Measurements from ENCODE around the gene IFI30.
"Not testable (repeated sequence)": the region's sequence is repeated elsewhere in the genome, so short reads cannot be mapped to it uniquely, and the experiment has no call there.

IFI30 gene

DNA sequence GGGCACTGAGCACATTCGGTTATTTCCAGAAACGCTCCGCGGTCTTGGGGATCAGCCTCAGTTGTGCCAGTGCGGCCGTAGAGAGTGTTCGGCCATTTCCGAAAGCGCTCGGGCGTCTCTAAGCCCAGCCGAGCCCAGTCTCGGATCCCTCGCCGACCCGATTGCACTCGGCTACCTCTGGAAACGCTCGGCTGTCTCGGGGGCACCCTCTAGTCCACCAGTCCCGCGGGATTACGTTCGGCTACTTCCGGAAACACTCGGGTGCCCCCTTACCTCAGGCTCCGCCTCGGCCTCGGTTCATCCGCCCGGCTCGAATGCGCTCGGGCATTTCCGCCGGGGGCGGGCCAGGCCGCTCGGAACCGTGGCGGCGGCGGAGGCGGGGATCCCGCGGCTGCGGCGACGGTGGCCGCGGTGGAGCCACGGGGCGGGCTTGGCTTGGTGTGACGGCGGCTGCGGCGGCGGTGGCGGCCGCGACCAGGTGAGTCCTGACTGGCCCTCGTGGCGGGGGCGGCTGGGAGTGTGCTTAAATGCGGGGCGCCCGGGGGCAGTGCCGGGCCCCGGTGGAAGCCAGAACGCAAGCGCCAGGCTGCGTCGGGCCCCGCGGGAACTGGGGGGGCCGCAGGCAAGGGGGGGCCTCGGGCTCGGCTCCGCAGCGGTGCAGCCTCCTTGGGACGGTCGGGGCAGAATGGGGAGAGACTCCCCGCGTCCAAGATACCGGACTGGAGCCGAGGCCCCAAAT, 20.6 kb upstream of the IFI30 start, which contains the start of gene PIK3R2:
Gene PIK3R2, plus strand, starts transcription at position 347 of the 739 bp plus-strand sequence. CDS start 2,717 bp downstream, outside the sequence.
- peak; percentile 100 for DNase-seq

- DNase-seq = no peak
These were observed 20.0 kb upstream of the IFI30 start for GRCh38 chr19:18153556-18154134.

DNA sequence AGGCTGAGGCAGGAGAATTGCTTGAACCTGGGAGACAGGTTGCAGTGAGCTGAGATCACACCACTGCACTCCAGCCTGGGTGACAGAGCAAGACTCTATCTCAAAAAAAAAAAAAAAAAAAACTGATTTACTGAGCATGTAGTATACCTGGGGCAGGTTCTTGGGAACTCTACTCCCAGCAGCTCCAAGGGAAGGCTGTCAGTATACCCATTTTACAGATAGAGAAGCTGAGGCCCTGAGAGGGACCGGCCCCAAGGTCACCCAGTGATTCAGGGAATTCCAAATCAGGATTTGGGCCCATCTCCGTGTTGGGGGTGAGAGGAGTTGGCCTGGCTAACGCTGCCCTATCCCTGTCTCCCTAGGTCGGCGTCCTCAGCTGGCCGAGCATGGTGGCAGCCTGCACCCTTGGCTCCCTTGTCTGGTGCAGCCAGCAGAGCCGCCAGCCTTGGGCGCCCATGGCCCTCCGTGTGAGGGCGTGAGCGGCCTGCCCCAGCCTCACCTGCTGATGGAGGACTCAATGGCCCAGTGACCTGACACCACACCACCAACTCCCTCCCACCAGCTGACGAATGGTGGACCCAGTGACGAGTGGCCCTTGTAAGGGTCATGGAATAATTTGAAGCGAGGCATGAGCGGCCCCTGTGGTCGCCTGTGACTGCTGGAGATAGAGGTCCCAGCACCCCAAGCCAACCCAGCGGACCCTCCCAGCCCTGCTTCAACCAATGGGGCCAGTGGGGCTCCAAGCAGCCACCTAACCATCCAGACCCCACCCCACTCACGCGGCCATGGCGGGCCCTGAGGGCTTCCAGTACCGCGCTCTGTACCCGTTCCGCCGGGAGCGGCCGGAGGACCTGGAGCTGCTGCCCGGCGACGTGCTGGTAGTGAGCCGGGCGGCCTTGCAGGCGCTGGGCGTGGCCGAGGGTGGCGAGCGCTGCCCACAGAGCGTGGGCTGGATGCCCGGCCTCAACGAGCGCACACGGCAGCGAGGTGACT, 18.2 kb upstream of the IFI30 start:
- no peak for DNase-seq

GRCh38 chr19:18156268-18156667, 17.3 kb upstream of the IFI30 start:
- no peak for DNase-seq

GRCh38 chr19:18156841-18157464, 16.7 kb upstream of the IFI30 start:
- no peak for DNase-seq

DNA sequence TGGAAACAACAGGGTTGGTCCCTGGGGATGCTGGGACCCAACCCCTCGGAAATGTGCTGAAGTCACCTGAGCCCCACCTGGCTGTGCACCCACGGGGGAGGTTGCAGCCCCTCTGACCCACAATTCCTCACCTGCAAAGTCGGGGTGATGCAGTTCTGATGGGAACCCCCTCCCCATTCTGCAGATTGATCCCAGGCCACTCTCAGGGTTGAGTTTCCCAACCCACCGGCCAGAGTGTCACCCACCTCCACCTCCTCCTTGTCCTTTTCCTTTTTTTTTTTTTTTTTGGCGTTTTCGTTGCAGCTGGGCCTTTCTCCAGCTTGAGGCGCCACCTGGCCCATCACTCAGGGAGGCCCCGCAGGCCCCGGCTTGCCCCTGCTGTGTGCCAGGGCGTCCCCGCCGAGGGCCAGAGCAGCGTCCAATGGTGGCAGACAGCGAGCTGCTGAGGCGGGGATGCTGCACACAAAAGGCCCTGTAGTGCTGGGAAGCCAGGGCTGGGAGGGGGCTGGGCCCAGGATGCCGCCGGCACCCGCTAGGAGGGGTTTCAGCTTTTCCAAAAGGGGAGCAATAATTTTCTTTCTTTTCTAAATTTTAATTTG, 16.0 kb upstream of the IFI30 start:
- DNase-seq = no peak

DNA sequence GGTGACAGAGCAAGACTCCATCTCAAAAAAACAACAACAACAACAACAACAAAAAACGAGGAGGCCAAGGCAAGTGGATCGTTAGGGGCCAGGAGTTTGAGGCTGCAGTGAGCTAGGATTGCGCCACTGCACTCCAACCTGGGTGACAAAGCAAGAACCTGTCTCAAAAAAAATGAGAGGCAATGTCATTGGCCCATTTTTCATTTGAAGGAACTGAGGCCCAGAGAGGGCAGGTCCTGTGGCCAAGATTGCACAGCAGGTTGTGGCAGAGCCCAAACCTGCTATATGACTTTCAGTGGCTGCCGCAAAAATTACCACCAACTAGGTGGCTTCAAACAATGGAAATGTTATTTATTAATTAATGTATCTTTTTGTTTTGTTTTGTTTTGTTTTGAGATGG, 15.1 kb upstream of the IFI30 start:
- DNase-seq = no peak

DNA sequence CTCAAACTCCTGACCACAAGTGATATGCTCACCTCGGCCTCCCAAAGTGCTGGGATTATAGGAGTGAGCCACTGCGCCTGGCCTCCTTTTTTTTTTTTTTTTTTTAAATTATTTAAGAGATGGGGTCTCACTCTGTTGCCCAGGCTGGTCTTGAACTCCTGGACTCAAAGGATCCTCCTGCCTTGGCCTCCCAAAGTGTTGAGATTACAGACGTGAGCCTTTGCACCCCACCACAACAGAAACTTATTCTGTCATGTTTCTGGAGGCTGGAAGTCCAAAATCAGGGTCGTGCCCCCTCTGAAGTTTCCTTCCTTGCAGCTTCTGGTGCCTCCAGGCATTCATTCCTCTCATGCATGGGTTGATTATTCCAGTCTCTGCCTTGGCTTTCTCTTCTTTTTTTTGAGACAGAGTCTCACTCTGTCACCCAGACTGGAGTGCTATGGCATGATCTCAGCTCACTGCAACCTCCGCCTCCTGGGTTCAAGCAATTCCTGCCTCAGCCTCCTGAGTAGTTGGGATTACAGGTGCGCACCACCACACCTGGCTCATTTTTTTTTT, 14.5 kb upstream of the IFI30 start:
- not testable (repeated sequence) for DNase-seq

- no peak for DNase-seq
These were observed 13.8 kb upstream of the IFI30 start for GRCh38 chr19:18159810-18160209.

DNA sequence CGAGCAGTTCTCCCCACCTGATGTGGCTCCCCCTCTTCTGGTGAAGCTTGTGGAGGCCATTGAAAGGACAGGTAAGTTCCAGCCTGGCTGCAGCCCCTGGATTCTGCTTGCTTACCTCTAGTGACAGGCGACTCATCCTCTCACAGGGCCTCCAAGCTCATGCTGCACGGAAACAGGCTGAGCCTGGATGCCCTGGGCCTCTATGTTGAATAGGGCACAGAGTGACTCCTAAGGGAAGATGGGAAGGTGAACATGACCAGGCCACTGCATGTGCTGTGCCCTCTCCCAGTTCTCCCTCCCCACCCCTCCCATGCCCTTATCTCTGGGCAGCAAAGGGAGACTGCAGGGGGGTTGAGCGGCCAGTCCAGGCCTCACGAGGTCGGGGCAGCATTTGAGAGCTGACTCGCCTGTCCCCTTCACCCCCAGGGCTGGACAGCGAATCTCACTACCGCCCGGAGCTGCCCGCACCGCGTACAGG, 13.1 kb upstream of the IFI30 start:
- DNase-seq = no peak

GRCh38 chr19:18160971-18161635, 12.5 kb upstream of the IFI30 start:
- DNase-seq = peak; percentile 90

DNA sequence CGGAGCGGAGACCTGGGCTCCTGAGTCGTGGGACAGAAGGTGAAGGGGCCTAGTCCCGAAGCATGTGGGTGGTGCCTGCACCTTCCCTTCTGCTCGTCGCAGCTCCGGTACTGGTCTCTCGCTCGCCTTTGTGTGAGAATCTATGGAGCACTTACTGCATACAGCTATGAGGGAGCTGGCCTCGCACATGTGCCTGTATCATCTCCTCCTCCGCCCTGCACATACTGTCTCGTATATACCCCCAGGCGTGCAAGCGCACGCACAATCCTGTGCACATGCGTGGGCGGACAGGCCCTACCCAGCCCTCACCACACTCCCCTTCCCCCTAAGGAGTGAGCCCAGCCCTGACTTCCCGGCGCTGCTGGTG, 12.0 kb upstream of the IFI30 start:
- DNase-seq = no peak

- no peak for DNase-seq
These were observed 9.5 kb upstream of the IFI30 start for GRCh38 chr19:18164072-18164471.

DNA sequence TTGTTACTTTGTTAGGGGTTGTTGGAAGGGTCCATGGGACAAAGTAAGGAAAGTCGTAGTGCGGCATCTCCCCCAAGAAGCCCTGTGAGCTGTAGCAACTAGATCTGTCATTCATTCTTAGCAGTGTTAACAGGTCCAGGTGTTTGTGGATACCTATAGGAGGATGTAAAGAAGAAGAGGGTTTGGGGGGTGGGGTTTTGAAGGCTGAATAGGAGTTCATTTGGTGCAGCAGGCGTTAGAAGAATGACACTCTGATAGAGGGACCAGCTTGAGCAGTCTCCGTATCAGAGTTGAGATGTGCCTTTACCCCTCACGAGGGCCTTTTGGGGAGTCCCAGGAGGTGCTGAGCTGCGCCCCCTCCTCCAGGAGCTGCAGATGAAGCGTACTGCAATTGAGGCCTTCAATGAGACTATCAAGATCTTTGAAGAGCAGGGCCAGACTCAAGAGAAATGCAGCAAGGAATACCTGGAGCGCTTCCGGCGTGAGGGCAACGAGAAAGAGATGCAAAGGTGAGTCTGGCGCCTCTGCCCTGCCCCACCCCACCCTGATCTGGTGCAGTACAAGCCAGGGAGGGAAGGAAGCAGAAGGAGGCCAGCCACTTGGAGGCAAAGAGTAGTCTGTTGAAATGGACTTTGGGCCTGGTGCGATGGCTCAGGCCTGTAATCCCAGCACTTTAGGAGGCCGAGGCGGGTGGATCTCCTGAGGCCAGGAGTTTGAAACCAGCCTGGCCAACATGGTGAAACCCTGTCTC, 7.6 kb upstream of the IFI30 start:
- DNase-seq = no peak

DNA sequence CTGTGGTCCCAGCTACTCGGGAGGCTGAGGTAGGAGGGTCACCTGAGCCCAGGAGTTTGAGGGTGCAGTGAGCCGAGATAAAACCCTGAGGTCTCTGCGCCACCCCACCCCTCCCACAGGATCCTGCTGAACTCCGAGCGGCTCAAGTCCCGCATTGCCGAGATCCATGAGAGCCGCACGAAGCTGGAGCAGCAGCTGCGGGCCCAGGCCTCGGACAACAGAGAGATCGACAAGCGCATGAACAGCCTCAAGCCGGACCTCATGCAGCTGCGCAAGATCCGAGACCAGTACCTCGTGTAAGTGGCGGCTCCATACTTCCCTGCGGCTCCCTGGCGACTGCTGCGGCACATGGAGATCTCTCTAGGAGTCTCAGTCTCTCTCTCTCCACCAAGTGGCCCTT, 6.6 kb upstream of the IFI30 start:
- no peak for DNase-seq

DNA sequence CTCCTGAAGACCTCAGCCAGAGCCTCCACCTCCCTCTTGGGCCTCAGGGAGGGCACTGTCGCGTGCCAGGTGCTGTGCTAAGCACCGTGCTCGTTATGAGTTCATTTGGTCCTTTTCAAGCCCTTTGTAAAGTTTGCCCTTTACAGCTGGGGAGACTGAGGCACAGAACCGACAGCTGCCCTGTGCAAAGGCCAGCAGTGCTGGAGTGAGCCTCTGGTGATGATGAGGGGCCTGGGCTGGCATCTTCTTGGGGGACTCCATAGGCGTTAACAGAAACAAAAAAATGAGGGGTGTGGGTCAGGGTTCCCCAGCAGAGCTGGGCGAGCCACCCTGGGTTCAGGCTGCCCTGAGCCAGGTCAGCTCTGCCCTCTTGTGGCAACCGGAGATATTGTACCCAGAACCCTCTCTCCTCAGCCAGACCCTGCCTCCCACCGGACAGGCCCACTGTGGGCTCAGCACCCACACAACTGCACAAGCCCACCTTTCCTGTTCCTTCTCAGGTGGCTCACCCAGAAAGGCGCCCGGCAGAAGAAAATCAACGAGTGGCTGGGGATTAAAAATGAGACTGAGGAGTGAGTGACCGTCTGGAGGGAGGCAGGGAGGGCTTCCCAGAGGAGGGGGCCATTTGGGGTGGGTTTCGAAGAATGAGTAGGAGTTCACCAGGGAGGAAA, 5.5 kb upstream of the IFI30 start:
- peak; percentile 62 for DNase-seq

DNA sequence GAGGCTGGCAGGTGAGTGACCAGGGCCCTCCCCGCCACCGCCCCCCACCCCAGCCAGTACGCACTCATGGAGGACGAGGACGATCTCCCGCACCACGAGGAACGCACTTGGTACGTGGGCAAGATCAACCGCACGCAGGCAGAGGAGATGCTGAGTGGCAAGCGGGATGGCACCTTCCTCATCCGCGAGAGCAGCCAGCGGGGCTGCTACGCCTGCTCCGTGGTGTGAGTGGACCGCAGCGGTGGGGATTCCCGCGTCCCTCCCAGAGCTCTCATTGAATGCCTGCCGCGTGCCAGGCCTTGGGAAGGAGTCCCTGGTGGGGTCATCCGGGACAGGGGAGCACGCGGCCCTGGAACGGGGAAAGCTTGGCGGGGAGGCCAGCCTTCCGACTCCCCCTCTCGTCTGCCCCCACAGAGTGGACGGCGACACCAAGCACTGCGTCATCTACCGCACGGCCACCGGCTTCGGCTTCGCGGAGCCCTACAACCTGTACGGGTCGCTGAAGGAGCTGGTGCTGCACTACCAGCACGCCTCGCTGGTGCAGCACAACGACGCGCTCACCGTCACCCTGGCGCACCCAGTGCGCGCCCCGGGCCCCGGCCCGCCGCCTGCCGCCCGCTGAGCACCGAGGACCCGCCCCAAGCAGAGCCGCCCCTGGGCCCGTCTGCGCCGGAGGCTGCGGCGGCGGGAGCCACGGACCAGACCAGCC, 4.8 kb upstream of the IFI30 start:
- DNase-seq = no peak

DNA sequence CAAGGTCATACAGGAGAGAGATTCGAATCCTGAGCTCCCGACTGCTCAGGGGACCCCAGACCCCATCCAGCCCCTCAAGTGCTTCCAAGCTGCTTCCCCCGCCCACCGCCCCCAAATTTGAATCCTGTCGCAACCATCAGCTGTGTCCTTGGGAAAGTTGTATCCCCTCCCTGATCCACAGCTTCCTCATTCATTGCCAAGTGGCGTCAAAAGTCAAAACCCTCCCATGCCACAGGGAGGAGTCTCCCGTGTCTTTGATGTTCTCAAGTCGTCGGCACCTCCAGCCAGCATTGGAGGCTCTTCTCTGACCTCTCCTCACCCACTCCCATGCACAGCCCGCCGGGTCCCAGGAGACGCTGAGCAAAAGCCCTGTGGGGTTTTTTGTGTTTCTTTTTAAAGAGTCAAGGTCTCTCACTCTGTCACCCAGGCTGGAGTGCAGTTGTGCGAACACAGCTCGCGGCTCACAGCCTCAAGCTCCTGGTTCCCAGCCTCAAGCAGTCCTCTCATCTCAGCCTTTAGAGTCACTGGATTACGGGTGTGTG, 2.8 kb upstream of the IFI30 start:
- DNase-seq = no peak

DNA sequence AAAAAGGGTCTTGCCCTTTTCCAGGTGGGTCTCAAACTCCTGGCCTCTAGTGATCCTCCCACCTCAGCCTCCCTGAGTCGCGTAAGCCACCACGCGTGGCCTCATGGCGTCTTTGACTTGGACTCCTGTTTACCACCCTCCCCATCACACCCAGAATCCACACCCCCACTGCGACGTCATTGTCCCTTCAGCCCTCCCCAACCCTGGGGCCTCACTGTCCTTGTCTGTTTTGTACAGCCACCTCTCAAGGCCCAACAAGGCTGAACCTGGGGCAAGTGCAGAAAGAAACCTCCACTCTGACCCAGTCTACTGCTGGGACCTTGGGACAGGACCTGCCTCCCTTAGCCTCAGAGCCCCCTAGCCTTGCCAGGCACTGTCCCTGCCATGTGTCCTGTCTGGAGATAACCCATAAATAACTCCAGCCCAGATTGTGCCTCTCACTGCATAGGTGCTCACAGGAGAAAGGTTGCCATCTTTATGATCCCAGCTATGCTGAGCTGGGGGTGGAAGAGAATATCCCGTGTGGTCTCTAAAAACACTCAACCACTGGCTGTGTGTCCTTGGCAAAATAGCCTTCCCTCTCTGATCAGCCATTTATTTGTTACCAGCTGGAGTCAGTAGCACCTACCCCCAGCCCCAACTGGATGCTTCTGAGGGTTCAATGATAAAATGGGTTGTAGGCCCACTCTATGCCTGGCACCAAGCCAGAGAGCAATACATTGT, 1.8 kb upstream of the IFI30 start:
- DNase-seq = no peak
